Measurements from ENCODE around the gene SREBF2. TPM values are rescaled to one million over a fixed set of nuclear protein-coding genes. Genes with fewer than 3 reads are reported as not detected.

The SREBF2 gene
- total and polyA plus RNA-seq, 10 of the 15 experiments (the other 5 are each of a cell fraction or from before 2014, with no cell fraction given), result 2.4 to 177 (median 78.8) TPM

DNA sequence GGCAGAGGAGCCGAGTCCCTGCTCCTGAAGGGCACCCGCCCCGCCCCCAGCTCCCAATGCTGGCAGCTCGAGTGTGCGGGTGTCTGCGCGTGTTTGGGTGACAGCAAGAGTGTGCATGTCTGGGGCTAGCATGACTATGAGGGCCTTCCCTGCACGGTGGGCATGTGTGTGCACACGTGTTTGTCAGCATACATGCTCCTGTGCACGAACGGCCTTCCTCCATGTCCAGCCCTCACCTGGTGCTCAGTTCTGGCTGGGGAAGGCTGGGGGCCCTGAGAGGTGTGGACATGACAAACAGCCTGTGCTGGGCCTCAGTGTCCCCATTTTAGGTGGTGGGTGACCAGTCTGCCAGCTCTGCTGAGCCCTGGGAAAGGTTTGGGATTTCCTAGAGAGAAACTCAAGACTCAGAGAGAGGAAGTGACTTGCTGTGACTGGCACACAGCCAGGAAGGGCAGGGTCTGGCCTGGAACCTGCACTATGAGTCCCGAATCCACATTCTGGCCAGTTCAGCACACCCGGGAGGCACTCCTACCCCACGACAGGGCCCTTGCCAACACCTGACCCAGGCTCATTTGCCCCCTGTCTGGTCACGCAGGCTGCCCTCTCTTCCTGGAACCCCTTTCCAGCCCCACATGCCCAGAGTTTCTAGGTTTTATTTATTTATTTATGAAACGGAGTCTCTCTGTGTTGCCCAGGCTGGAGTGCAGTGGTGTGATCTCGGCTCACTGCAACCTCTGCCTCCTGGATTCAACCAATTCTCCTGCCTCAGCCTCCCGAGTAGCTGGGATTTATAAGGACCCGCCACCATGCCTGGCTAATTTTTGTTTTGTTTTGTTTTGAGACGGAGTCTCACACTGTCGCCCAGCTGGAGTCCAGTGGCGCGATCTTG is 85.2 kb downstream of the SREBF2 start (continued):
- TF ChIP-seq, protein P1, sequence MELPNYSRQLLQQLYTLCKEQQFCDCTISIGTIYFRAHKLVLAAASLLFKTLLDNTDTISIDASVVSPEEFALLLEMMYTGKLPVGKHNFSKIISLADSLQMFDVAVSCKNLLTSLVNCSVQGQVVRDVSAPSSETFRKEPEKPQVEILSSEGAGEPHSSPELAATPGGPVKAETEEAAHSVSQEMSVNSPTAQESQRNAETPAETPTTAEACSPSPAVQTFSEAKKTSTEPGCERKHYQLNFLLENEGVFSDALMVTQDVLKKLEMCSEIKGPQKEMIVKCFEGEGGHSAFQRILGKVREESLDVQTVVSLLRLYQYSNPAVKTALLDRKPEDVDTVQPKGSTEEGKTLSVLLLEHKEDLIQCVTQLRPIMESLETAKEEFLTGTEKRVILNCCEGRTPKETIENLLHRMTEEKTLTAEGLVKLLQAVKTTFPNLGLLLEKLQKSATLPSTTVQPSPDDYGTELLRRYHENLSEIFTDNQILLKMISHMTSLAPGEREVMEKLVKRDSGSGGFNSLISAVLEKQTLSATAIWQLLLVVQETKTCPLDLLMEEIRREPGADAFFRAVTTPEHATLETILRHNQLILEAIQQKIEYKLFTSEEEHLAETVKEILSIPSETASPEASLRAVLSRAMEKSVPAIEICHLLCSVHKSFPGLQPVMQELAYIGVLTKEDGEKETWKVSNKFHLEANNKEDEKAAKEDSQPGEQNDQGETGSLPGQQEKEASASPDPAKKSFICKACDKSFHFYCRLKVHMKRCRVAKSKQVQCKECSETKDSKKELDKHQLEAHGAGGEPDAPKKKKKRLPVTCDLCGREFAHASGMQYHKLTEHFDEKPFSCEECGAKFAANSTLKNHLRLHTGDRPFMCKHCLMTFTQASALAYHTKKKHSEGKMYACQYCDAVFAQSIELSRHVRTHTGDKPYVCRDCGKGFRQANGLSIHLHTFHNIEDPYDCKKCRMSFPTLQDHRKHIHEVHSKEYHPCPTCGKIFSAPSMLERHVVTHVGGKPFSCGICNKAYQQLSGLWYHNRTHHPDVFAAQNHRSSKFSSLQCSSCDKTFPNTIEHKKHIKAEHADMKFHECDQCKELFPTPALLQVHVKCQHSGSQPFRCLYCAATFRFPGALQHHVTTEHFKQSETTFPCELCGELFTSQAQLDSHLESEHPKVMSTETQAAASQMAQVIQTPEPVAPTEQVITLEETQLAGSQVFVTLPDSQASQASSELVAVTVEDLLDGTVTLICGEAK (IDR thresholded peaks at IDR 0.05; ENCODE audit: borderline replicate concordance), result peak; percentile 36; the same call in 1 of the 2 replicates
- TF ChIP-seq NR2F1 (conservative IDR thresholded peaks at IDR 0.05), result no peak

DNA sequence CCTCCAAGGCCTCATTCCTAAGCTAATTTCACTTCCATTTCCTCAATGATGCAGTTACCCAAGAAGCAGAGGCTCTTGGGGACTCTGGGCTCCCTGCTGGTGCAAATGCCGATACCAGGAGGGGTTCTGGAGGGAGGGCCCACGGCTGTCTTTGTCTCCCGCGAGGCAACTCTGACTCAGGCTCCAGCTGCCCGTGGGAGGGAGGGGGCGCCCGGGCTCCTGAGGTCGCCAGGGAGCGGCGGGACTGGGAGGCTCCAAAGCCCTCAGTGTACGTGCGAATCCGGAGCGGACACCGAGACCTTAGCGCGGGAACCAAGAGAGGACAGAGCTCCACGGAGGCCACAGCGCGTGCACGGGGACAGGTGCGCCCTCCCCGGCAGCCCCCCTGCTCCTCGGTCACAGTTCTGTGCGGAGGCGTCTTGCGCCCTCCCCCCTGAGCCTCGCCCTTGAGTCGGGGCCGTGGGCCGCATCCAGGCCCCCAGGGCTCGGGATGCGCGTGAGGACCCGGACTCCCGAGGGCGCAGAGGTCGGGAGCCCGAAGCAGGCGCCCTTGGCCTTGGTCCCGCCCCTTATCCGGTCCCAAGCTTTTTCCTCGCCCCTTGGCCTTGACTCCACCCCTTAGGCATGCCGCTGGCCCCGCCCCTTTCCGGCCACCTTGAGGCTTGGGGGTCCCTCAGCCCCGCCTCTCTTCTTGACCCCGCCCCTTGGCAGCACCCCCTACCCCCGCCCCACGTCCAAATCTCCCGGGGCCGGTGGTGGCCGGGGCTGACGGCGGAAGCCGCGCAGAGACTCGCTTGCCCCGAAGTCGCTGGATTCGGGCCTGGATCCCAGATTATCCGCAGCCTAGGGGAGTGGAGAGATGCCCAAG is 86.7 kb downstream of the SREBF2 start:
- ChIA-PET CTCF (interaction anchor here (0.8 to 11.0 kb wide), 7 partner anchors 9 to 222 kb away, joined by 3 to 234 read pairs (median 5); partner anchors contain the start of gene SMIM45), RAD21 (ENCODE audit: unreplicated experiment) (interaction anchor here (0.5 to 11.6 kb wide), 8 partner anchors 9 to 301 kb away, joined by 3 to 408 read pairs (median 6); partner anchors contain the start of genes CENPM and SREBF2), POLR2A (interaction anchor here (0.6 to 15.3 kb wide), 18 partner anchors 16 to 301 kb away, joined by 3 to 599 read pairs (median 5); partner anchors contain the start of genes CCDC134, CENPM, SMDT1 and SREBF2), SMC1A (ENCODE audit: uncharacterized antibody, unreplicated experiment) (interaction anchor here (0.8 to 15.4 kb wide), 7 partner anchors 20 to 87 kb away, joined by 3 to 321 read pairs (median 4); partner anchors contain the start of gene SREBF2)
- H3K36me3 ChIP-seq (ENCODE audit: control insufficient read depth in 2 of 2, insufficient read depth in 2 of 2, low read length in 1 of 2), result 0 out of 4 replicates have a peak, but pooled peaks cover 0 to 9% of the 10 kb centered on the region in 2 experiments
- peaks cover 27% of the 10 kb centered on the region for H3K79me2 ChIP-seq (ENCODE audit: control insufficient read depth, insufficient read depth, low read length)
- H3K27ac ChIP-seq (ENCODE audit: control insufficient read depth, insufficient read depth), result peak overlapping the region; percentile 86
- FAIRE-seq (peak; percentile 91), DNase-seq (ENCODE audit: low read depth, low spot score) (peak; percentile 71), ATAC-seq (peak; percentile 61)
- H3K4me3 ChIP-seq, result peak overlapping the region; percentile 66
- no peaks in the 10 kb centered on the region for H4K20me1 ChIP-seq (ENCODE audit: control insufficient read depth, insufficient read depth)
- H3K27me3 ChIP-seq (replicated peaks in 1 of 2; ENCODE audit: control insufficient read depth in 2 of 2, insufficient read depth in 2 of 2, low read length in 1 of 2), result peaks cover 0 to 3% of the 10 kb centered on the region in 2 experiments; a peak in 2 of 4 replicates
- in situ Hi-C loops (cut with MboI) (no loop called here), intact Hi-C loops (cut with micrococcal nuclease; ENCODE audit: unreplicated experiment) (loop anchor here (1.0 to 5.0 kb wide), 2 partner anchors 21 to 87 kb away; partner anchors contain the start of gene SREBF2)
- H3K9me3 ChIP-seq (replicated peaks; ENCODE audit: control insufficient read depth, insufficient read depth, low read length), result no peaks in the 10 kb centered on the region
- peak overlapping the region; percentile 97 for H3K4me2 ChIP-seq (ENCODE audit: control insufficient read depth, insufficient read depth)
- 2% methylated on average over 56 of the region's 62 CpGs for WGBS (ENCODE audit: insufficient coverage, insufficient replicate concordance, low lambda C conversion rate, missing lambda C conversion rate)
- peaks cover 72% of the 10 kb centered on the region for H3K4me1 ChIP-seq (ENCODE audit: control insufficient read depth, insufficient read depth, low read length)
- H3K9ac ChIP-seq (ENCODE audit: control insufficient read depth, insufficient read depth, low read length), result peak overlapping the region; percentile 85
- peak overlapping the region; percentile 76 for H2AFZ ChIP-seq (ENCODE audit: control insufficient read depth, low read depth, low read length)
- BruUV-seq (replicated peaks), result no TSS peak
- TF ChIP-seq, protein P2, sequence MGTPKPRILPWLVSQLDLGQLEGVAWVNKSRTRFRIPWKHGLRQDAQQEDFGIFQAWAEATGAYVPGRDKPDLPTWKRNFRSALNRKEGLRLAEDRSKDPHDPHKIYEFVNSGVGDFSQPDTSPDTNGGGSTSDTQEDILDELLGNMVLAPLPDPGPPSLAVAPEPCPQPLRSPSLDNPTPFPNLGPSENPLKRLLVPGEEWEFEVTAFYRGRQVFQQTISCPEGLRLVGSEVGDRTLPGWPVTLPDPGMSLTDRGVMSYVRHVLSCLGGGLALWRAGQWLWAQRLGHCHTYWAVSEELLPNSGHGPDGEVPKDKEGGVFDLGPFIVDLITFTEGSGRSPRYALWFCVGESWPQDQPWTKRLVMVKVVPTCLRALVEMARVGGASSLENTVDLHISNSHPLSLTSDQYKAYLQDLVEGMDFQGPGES (IDR thresholded peaks at IDR 0.05), result no peak
- TF ChIP-seq WRNIP1 (IDR thresholded peaks at IDR 0.05; ENCODE audit: borderline replicate concordance, low read depth, low read length) (no peak), LARP7 (IDR thresholded peaks at IDR 0.05) (peak; percentile 84), NR2F1 (conservative IDR thresholded peaks at IDR 0.05) (peak; percentile 87), YBX1 (IDR thresholded peaks at IDR 0.05) (no peak), NFYA (IDR thresholded peaks at IDR 0.05; ENCODE audit: borderline replicate concordance, low read depth, low read length) (no peak), RAD21 (IDR thresholded peaks at IDR 0.05; ENCODE audit: insufficient read depth, low read depth, low read length) (no peak), FOXM1 (IDR thresholded peaks at IDR 0.05; ENCODE audit: low read depth, low read length) (no peak), HDAC2 (IDR thresholded peaks at IDR 0.05) (no peak), TCF12 (IDR thresholded peaks at IDR 0.05; ENCODE audit: low read depth, low read length) (0 out of 2 replicates have a peak, but pooled peaks have one; percentile 46), NR2C1 (IDR thresholded peaks at IDR 0.05) (no peak)
- TF ChIP-seq, protein P3, sequence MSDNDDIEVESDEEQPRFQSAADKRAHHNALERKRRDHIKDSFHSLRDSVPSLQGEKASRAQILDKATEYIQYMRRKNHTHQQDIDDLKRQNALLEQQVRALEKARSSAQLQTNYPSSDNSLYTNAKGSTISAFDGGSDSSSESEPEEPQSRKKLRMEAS (IDR thresholded peaks at IDR 0.05; ENCODE audit: low read depth, low read length), result 0 out of 2 replicates have a peak, but pooled peaks have one; percentile 14
